GM21367 (cell line): Measurements from ENCODE around the gene RGS3.
"Not testable (repeated sequence)": the region's sequence is repeated elsewhere in the genome, so short reads cannot be mapped to it uniquely, and the experiment has no call there.

Experiments used
- ATAC-seq: cut with Tn5 transposase; IDR thresholded peaks from one replicate; pipeline ENCODE4 v1.9.1; 2021; ENCODE audit not compliant: unreplicated experiment

Gene RGS3

GRCh38 chr9:113486327-113486726 lies 22.8 kb downstream of the RGS3 start:
- no peak for ATAC-seq

GRCh38 chr9:113488071-113488470 lies 24.5 kb downstream of the RGS3 start:
- no peak for ATAC-seq

- ATAC-seq, result no peak
Measured at GRCh38 chr9:113488490-113488889, 25.0 kb downstream of the RGS3 start.

GRCh38 chr9:113491147-113491546 lies 27.6 kb downstream of the RGS3 start:
- ATAC-seq, result not testable (repeated sequence)

GRCh38 chr9:113492343-113493202 lies 29.0 kb downstream of the RGS3 start:
- ATAC-seq, result no peak

- no peak for ATAC-seq
Measured at GRCh38 chr9:113493203-113493520, 29.6 kb downstream of the RGS3 start.

- no peak for ATAC-seq
Measured at GRCh38 chr9:113495526-113495925, 32.0 kb downstream of the RGS3 start.

GRCh38 chr9:113497051-113497450 lies 33.5 kb downstream of the RGS3 start:
- no peak for ATAC-seq

- no peak for ATAC-seq
Measured at GRCh38 chr9:113499153-113499875, 35.8 kb downstream of the RGS3 start.

GRCh38 chr9:113499876-113500497 lies 36.5 kb downstream of the RGS3 start:
- no peak for ATAC-seq

GRCh38 chr9:113501129-113501686 lies 37.7 kb downstream of the RGS3 start:
- no peak for ATAC-seq

- ATAC-seq, result no peak
Measured at GRCh38 chr9:113501852-113502251, 38.3 kb downstream of the RGS3 start.

GRCh38 chr9:113502427-113503034 lies 39.0 kb downstream of the RGS3 start:
- no peak for ATAC-seq

- ATAC-seq, result no peak
Measured at GRCh38 chr9:113503131-113503541, 39.6 kb downstream of the RGS3 start.

GRCh38 chr9:113503613-113504211 lies 40.2 kb downstream of the RGS3 start:
- ATAC-seq, result no peak

- no peak for ATAC-seq
Measured at GRCh38 chr9:113504725-113505590, 41.4 kb downstream of the RGS3 start.

GRCh38 chr9:113506090-113506589 lies 42.6 kb downstream of the RGS3 start:
- no peak for ATAC-seq

GRCh38 chr9:113507256-113507655 lies 43.7 kb downstream of the RGS3 start:
- ATAC-seq, result no peak

GRCh38 chr9:113508111-113508749 lies 44.7 kb downstream of the RGS3 start:
- no peak for ATAC-seq
